ENCODE data around the gene PRKCA.
"Not testable (repeated sequence)": the region's sequence is repeated elsewhere in the genome, so short reads cannot be mapped to it uniquely, and the experiment has no call there.

PRKCA gene

DNA sequence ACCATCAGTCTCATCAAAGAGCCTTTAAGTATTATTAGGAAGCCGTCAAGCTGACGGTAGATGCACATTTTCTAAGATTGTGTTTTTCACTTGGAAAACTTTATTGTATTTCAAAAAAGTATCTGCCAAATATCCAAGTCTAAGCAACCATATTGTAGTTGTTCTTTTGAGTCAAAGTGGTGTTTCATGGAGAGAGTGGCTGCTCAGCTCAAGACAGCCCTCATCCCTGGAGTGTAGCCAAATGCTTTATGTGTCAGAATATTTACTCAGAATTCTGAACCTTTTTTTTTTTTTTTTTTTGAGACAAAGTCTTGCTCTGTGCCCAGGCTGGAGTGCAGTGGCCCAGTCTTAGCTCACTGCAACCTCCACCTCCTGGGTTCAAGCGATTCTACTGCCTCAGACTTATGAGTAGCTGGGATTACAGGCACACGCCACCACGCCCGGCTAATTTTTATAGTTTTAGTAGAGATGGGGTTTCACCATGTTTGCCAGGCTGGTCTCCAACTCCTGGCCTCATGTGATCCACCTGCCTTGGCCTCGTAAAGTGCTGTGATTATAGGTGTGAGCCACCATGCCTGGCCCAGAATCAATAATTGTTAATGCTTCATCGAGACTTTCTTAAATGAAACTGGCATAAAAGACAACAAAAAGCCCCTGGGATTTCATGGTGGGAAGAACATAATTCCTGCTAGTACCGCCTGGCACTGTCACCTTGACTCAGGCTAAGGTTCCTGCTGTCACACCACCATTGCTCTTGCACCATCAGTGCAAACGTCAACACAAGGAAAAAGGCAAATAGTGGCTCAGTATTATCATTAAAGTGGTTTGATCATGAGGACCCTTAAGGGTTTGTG, 45.5 kb downstream of the PRKCA start:
- TF ChIP-seq POLR2AphosphoS5 (IDR thresholded peaks at IDR 0.05; ENCODE audit: low read depth, low read length) (no peak), TAF1 (IDR thresholded peaks at IDR 0.05; ENCODE audit: borderline replicate concordance, low read depth, low read length) (no peak), POLR2A (IDR thresholded peaks at IDR 0.05; ENCODE audit: low read depth, low read length) (no peak)
- DNase-seq (ENCODE audit: insufficient read length) = no peak
- FAIRE-seq = no peak

DNA sequence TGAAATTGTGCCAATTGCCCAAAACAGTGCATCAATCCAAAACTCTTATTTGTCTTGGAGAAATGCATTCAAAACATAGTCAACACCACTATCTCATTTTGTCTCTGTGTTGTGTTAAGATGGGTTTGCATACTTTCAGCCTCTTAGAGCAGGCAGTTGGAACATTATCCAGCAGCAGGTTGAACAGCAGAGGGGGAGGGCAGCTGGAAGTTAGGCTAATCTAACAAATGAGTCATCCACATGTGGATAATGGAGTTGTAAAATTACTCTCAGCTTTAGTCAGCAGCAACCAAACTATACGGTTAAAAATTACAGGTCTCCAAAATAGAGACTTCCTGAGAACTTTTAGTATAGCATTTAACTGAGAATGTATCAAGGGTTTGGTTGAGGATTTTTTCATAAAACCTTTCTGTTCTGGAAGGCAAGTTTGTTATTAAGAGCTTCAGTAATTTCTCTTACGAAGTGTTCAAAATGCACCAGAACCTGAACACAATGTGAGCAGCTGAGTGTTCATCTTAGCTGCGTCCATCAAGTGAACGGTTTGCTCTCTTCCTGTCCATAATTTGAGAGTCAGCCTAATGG, 46.3 kb downstream of the PRKCA start:
- FAIRE-seq = no peak
- TF ChIP-seq TAF1 (IDR thresholded peaks at IDR 0.05; ENCODE audit: borderline replicate concordance, low read depth, low read length) (no peak), POLR2A (IDR thresholded peaks at IDR 0.05; ENCODE audit: low read depth, low read length) (no peak), POLR2AphosphoS5 (IDR thresholded peaks at IDR 0.05; ENCODE audit: low read depth, low read length) (no peak)
- DNase-seq (ENCODE audit: insufficient read length) = no peak

DNA sequence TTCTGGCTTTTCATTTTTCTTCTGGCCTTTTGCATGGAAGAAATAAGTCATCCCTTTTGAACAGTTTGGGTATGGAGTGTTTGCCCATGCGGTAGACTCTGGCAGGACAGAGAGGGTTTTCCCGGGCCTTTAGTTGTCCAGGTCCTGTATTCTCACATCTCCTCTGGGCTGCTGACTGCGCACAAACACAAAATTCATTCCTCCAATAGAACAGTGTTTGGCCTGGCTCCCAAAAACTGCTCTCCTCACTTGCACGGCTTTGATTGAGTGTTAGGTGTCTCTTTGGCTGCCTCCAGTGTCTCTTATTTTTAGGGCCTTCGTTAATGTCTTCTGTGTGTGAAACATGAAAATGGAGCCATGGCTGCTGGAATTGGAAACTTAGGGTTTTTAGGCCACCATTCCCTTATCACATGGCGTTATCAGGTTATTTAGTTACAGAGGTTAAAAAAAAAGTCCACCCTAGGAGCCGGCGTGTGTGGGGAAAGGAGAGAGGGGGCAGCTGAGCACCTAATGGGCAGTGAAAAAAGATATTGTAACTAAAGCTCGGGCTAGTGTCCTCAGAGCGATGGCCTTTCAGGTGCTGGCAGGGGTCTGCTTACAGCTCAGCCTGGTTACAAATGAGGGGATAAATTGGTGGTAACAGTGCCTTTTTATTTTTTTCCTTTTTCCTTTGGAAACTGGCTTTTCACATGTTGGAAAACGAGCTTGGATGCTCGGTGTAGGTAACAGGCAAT, 47.3 kb downstream of the PRKCA start:
- no peak for FAIRE-seq

DNA sequence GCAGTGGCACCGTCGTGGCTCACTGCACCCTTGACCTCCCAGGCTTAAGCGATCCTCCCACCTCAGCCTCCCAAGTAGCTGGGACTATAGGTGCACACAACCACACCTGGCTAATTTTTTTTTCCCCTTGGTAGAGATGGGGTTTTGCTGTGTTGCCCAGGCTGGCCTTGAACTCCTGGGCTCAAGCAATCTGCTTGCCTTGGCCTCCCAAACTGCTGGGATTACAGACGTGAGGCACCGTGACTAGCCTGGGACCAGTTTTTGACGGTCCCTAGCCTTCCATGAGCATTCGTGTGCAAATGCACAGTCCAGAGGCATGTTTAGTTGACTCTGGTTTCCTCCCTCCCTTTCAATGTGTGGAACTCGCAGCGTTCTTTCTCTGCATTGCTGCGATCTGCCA, 48.2 kb downstream of the PRKCA start:
- not testable (repeated sequence) for FAIRE-seq; DNase-seq (ENCODE audit: insufficient read length)

More for the DNA sequence above, 47.3 kb downstream of the PRKCA start:
- no peak for DNase-seq (ENCODE audit: insufficient read length)
- TF ChIP-seq POLR2A (IDR thresholded peaks at IDR 0.05; ENCODE audit: low read depth, low read length) = no peak
- TF ChIP-seq POLR2AphosphoS5 (IDR thresholded peaks at IDR 0.05; ENCODE audit: low read depth, low read length) = no peak
- TF ChIP-seq TAF1 (IDR thresholded peaks at IDR 0.05; ENCODE audit: borderline replicate concordance, low read depth, low read length) = no peak

DNA sequence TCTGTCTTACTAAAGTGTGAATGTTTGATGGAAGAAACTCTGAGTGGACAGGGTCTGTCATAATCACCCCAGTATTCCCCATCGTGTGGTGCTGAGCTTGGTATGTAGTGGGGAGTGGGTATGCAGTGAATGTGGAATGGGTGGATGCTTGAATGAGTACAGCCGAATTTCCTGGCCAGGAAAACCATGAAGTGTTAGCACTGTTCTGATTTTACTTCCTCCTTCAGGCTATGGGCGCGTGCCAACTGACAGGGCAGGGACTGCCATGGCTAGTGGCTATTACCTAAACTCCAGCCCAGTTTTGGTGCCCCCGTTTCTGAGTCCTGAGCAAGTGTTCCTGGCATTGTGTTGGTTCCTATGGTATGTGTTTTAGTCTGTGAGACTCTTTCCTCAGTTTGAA, 48.6 kb downstream of the PRKCA start:
- no peak for FAIRE-seq

DNA sequence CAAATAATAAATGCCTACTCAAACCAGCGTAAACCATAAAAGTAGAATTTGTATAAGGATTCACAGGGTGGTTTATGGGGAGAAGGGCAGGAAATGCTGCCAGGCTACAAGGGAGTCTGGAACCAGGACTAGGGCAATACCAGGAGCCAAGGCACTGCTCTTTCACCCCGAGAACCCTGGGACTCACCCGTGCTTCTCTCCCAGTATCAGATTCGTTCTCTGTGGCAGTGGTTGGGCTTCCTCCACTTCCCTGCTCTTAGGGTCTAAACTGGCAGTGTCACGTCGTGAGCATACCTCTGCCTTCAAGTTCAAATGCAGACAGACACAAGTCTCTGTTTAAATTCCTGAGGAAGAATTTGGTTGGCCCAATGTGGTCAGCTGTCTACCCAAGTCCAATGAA, 49.3 kb downstream of the PRKCA start:
- no peak for FAIRE-seq
- TF ChIP-seq POLR2A (IDR thresholded peaks at IDR 0.05; ENCODE audit: low read depth, low read length) (no peak), TAF1 (IDR thresholded peaks at IDR 0.05; ENCODE audit: borderline replicate concordance, low read depth, low read length) (no peak)
- DNase-seq (ENCODE audit: insufficient read length) = no peak

More for the DNA sequence above, 48.6 kb downstream of the PRKCA start:
- no peak for DNase-seq (ENCODE audit: insufficient read length)
- TF ChIP-seq POLR2A (IDR thresholded peaks at IDR 0.05; ENCODE audit: low read depth, low read length) = no peak
- TF ChIP-seq TAF1 (IDR thresholded peaks at IDR 0.05; ENCODE audit: borderline replicate concordance, low read depth, low read length) = no peak
- TF ChIP-seq POLR2AphosphoS5 (IDR thresholded peaks at IDR 0.05; ENCODE audit: low read depth, low read length) = no peak

DNA sequence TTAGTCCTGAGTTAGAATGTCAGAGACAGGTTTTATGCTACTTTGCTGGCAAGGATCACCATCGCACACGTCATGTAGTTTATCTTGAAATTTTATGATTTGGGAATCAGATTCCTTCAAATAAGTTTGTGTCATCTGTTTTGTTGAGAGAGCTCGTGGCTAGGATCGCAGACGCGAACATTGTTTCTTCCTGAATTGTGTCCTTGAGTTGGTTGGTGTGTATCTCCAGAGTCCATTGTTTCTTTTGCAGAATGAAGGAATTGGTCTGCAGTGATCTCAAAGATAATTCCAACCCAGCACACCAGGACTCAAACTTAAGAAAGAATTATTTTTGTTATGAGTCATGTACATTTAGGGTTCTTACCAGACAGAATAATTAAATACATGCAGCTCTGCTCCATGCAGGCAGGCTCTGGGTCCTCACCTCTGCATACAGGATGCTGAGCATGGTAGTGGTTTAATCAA, 51.6 kb downstream of the PRKCA start:
- DNase-seq (ENCODE audit: insufficient read length) = no peak
- no peak for FAIRE-seq

DNA sequence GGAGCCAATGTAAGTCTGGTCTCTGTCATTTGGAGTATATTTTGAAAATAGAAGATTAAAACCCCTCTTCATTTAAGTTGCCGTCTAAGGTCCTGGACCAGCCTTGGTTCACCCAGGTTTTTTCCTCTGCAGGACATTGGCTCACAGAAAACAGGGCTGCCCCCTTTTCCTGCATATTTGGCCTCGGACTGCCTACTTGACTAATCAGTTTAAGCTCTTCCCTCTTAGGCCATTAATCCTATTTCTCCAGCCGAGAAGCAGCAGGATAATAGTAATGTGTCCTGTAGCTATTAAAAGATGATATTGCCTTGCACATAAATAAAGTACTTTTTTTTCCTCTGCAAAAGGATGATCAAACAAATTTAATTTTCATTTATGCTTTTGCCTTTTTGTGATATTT, 52.1 kb downstream of the PRKCA start:
- FAIRE-seq = no peak
- DNase-seq (ENCODE audit: insufficient read length) = no peak
- no peak for TF ChIP-seq POLR2A (IDR thresholded peaks at IDR 0.05; ENCODE audit: low read depth, low read length)
- no peak for TF ChIP-seq POLR2AphosphoS5 (IDR thresholded peaks at IDR 0.05; ENCODE audit: low read depth, low read length)
- TF ChIP-seq TAF1 (IDR thresholded peaks at IDR 0.05; ENCODE audit: borderline replicate concordance, low read depth, low read length) = no peak

More for the DNA sequence above, 51.6 kb downstream of the PRKCA start:
- TF ChIP-seq POLR2AphosphoS5 (IDR thresholded peaks at IDR 0.05; ENCODE audit: low read depth, low read length) (no peak), TAF1 (IDR thresholded peaks at IDR 0.05; ENCODE audit: borderline replicate concordance, low read depth, low read length) (no peak), POLR2A (IDR thresholded peaks at IDR 0.05; ENCODE audit: low read depth, low read length) (no peak)

DNA sequence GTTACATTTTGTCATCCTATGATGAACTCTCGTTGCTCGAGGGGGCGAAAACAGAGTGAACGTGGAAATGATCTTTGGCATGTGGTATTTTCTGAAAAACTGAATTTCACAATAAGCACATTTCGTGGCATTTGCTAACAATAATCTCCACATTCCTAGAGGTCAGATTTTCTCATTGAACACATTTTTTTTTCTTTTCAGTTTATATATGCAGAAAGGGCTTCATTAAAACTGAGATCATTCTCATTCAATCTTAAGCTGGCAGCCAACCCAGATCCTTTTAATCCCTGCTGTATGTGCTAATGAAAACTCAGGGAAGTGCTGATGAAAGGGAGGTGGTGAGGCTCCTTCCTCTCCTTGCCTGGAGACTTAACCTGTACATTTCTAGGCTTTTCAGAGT, 52.6 kb downstream of the PRKCA start:
- DNase-seq (ENCODE audit: insufficient read length) (no peak), FAIRE-seq (no peak)
- TF ChIP-seq POLR2A (IDR thresholded peaks at IDR 0.05; ENCODE audit: low read depth, low read length) (no peak), TAF1 (IDR thresholded peaks at IDR 0.05; ENCODE audit: borderline replicate concordance, low read depth, low read length) (no peak), POLR2AphosphoS5 (IDR thresholded peaks at IDR 0.05; ENCODE audit: low read depth, low read length) (no peak)

DNA sequence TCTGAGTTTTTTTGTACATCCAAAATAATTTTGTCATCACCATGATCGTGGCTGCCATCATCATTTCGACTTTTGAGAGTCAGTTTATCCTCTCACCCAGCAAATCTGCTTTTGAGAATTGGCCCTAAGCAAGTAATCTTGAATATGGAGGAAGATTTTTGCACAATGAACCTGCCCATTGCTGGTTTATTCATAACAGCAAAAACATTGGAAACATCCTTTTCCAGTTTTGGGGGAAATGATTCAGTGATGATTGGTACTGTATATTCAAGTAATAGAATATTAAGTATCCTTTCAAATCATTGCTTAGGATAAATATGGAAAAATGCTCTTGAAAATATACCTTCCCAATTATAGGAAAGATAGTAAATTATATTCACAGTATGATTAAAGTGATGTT, 53.1 kb downstream of the PRKCA start:
- FAIRE-seq (no peak), DNase-seq (ENCODE audit: insufficient read length) (no peak)
- TF ChIP-seq POLR2A (IDR thresholded peaks at IDR 0.05; ENCODE audit: low read depth, low read length) (no peak), TAF1 (IDR thresholded peaks at IDR 0.05; ENCODE audit: borderline replicate concordance, low read depth, low read length) (no peak), POLR2AphosphoS5 (IDR thresholded peaks at IDR 0.05; ENCODE audit: low read depth, low read length) (no peak)

DNA sequence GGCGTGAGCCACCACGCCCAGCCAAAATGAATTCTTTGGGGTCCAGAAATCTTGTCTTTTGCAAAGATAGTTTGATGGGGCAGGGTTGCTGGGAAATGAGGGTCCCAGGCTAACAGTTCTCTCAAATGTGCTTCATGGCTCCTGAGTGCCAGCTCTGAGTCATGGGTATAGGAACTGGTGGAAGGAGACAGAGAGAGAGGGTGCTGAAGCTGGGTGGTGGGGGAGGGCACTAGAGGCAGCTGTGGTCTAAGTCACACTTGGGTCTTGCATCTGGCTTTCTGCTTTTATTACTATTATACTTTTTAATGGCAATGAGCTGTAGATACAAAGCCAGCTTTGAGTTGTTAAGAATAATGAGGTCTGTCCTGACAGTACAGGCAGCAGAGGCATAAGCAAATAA, 54.6 kb downstream of the PRKCA start:
- no peak for FAIRE-seq
- no peak for TF ChIP-seq POLR2A (IDR thresholded peaks at IDR 0.05; ENCODE audit: low read depth, low read length)
- no peak for TF ChIP-seq TAF1 (IDR thresholded peaks at IDR 0.05; ENCODE audit: borderline replicate concordance, low read depth, low read length)
- no peak for TF ChIP-seq POLR2AphosphoS5 (IDR thresholded peaks at IDR 0.05; ENCODE audit: low read depth, low read length)
- DNase-seq (ENCODE audit: insufficient read length) = no peak
